ENCODE results near the gene QKI. TPM values are rescaled to one million over a fixed set of nuclear protein-coding genes. Genes with fewer than 3 reads are reported as not detected.

The QKI gene
- total RNA-seq, 1 donor from 2014 or later: 267 TPM

DNA sequence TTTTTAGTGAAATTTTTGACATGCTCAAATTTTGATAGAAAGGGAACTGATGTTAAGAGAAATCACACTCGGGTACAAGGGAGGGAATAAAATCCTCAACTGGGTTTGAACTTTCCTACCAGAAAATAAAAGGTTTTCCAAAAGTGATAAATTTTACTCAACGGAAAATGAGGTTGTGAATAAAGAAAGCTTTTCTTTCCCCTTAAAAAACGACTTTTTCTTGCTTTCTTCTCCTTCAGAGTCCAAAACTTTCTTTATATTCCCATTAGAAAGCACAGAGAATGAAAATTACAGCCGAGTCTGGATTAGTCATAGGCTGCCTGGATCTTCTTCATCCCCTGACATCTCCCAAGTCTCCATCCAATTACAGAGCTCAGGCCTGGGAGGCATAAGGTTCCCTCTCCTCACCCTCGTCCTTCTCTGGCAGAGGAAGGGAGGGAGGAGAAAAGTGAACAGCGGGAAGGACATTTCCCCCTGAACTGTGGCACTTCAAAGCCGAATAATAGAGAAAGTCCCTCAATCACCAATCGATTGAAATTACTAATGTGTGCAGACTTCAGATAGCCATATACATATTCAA is 28.1 kb upstream of the QKI start:
- H3K36me3 Mint-ChIP-seq (ENCODE audit: low read depth): no peaks in the 10 kb centered on the region
- DNase-seq (ENCODE audit: low read depth, low spot score): no peak

DNA sequence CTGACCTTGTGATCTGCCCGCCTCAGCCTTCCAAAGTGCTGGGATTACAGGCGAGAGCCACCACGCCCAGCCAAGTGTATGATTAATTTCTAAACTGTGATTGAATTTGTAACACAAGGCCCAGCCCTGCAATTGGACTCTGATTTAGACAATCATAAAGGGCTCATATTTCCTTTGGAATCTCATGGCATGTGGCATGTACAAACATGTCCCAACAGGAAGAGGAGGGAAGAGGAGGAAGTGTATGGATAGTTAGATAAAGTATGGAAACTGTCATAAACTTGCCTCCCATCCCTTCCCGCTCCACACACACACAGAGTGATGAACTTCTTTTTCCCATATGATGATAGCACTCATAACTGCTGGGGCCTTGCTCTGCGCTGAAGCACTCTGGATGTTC is 27.2 kb upstream of the QKI start:
- Mint-ChIP-seq H3K4me1 (peaks cover 34% of the 10 kb centered on the region), H3K27ac (ENCODE audit: unreplicated experiment) (no peak overlapping the region), H3K36me3 (ENCODE audit: low read depth) (no peaks in the 10 kb centered on the region), H3K9me3 (peaks cover 7% of the 10 kb centered on the region), H3K4me3 (no peak overlapping the region), H3K27me3 (ENCODE audit: low read depth) (no peaks in the 10 kb centered on the region)
- no peak for DNase-seq (ENCODE audit: low read depth, low spot score)
- TF ChIP-seq, protein P1, sequence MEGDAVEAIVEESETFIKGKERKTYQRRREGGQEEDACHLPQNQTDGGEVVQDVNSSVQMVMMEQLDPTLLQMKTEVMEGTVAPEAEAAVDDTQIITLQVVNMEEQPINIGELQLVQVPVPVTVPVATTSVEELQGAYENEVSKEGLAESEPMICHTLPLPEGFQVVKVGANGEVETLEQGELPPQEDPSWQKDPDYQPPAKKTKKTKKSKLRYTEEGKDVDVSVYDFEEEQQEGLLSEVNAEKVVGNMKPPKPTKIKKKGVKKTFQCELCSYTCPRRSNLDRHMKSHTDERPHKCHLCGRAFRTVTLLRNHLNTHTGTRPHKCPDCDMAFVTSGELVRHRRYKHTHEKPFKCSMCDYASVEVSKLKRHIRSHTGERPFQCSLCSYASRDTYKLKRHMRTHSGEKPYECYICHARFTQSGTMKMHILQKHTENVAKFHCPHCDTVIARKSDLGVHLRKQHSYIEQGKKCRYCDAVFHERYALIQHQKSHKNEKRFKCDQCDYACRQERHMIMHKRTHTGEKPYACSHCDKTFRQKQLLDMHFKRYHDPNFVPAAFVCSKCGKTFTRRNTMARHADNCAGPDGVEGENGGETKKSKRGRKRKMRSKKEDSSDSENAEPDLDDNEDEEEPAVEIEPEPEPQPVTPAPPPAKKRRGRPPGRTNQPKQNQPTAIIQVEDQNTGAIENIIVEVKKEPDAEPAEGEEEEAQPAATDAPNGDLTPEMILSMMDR (conservative IDR thresholded peaks at IDR 0.05): no peak

More for the DNA sequence above, 28.1 kb upstream of the QKI start:
- Mint-ChIP-seq H3K4me1 (peaks cover 32% of the 10 kb centered on the region), H3K27me3 (ENCODE audit: low read depth) (no peaks in the 10 kb centered on the region), H3K9me3 (peaks cover 7% of the 10 kb centered on the region), H3K4me3 (no peak overlapping the region), H3K27ac (ENCODE audit: unreplicated experiment) (peak overlapping the region; percentile 79)
- TF ChIP-seq, protein P1 (conservative IDR thresholded peaks at IDR 0.05): no peak

DNA sequence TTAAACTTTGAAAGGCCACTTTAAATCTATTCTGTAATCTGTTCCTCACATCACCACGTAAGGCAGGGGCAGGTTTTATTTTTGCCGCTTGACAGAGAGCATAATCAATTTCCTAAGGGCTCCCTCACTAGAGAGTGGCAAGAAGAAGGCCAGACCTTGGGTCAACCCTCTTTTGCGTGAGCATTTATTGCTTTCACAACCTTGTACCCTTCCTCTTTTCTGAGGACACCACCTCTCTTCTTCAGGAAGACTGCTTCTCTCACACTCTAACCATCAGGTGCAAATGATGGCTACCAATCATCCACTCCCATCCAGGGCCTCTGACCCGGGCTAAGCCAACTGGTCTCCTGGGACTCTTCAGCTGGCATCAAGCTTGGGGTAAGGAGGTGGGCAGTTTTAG is 25.2 kb upstream of the QKI start:
- TF ChIP-seq, protein P1 (conservative IDR thresholded peaks at IDR 0.05): no peak
- Mint-ChIP-seq H3K4me1 (peaks cover 49% of the 10 kb centered on the region), H3K4me3 (no peak overlapping the region), H3K27me3 (ENCODE audit: low read depth) (no peaks in the 10 kb centered on the region), H3K36me3 (ENCODE audit: low read depth) (no peaks in the 10 kb centered on the region), H3K27ac (ENCODE audit: unreplicated experiment) (peak overlapping the region; percentile 67), H3K9me3 (peaks cover 2% of the 10 kb centered on the region)
- DNase-seq (ENCODE audit: low read depth, low spot score): no peak

DNA sequence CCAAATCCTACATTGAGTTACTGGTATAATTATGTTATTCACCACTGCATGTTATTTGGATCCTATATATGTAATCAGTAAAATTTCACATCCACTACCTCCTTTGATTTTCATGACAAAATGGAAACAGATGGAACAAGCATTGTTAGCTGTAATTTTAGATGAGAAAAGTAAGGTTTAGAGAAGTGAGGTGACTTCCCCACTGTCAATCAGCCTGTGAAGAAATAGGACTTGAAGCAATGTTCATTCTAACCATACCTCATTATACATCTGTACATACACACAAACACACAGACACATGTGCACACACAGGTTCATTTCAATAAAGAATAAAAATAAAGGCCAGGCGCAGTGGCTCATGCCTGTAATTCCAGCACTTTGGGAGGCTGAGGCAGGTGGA is 23.7 kb upstream of the QKI start:
- peaks cover 63% of the 10 kb centered on the region for H3K4me1 Mint-ChIP-seq
- no peak overlapping the region for H3K27ac Mint-ChIP-seq (ENCODE audit: unreplicated experiment)

DNA sequence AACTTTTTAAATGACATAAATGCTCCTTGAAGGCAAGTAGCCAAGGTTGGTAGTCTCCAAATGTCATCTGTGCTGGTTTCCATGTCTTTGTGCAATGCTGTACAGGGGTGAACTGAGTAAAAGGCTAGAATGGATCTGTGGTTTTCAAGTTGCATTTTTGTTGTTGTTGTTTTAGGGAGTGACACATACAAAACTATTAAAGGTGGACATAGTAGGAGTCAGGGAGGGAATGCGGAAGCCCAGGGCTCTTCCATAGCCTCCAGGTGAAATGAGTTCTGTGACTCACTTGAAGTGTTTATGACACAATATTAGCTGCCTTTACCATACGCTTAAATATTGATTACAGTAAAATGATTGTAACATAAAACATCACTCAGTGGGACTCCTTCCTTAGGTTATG is 22.5 kb upstream of the QKI start:
- Mint-ChIP-seq H3K27ac (ENCODE audit: unreplicated experiment) (no peak overlapping the region), H3K9me3 (no peaks in the 10 kb centered on the region), H3K36me3 (ENCODE audit: low read depth) (no peaks in the 10 kb centered on the region), H3K4me1 (peaks cover 65% of the 10 kb centered on the region), H3K4me3 (no peak overlapping the region), H3K27me3 (ENCODE audit: low read depth) (peaks cover 2% of the 10 kb centered on the region)
- no peak for DNase-seq (ENCODE audit: low read depth, low spot score)
- TF ChIP-seq, protein P1 (conservative IDR thresholded peaks at IDR 0.05): no peak

More for the DNA sequence above, 23.7 kb upstream of the QKI start:
- Mint-ChIP-seq H3K36me3 (ENCODE audit: low read depth) (no peaks in the 10 kb centered on the region), H3K27me3 (ENCODE audit: low read depth) (no peaks in the 10 kb centered on the region), H3K9me3 (no peaks in the 10 kb centered on the region), H3K4me3 (no peak overlapping the region)
- no peak for DNase-seq (ENCODE audit: low read depth, low spot score)
- TF ChIP-seq, protein P1 (conservative IDR thresholded peaks at IDR 0.05): no peak
